ENCODE results near the gene SLC46A1. TPM values are rescaled to one million over a fixed set of nuclear protein-coding genes. Genes with fewer than 3 reads are reported as not detected.

The SLC46A1 gene
- total RNA-seq, 3 donors from 2014 or later = 11.2 to 22.7 (median 12.5) TPM

DNA sequence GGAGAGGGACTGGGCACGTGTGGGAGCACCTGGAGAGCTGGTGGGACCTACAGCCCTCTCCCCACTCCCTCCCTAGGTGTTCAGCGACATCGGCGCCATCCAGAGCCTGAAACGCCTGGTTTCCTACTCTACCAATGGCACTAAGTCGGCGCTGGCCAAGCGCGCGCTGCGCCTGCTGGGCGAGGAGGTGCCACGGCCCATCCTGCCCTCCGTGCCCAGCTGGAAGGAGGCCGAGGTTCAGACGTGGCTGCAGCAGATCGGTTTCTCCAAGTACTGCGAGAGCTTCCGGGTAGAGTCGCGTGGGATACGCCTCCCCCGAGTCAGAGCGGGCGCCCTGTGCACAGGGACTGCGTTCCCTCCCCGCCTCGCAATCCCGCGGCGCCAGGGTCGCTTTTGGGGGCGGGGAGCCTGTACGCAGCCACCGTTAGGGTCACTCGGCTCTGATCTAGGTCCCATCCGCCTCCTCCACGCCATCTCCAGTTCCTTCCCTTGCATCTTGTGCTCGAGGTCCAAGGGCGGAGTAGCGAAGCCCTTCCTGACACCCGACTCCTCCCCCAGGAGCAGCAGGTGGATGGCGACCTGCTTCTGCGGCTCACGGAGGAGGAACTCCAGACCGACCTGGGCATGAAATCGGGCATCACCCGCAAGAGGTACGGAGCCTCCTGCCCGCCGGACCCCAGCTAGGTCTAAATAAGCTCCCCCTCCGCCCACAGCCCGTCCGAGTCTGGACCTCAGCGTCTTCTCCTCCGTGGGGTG lies 21.6 kb downstream of the SLC46A1 start:
- no peaks in the 10 kb centered on the region for H3K27me3 ChIP-seq
- TF ChIP-seq POLR2AphosphoS5 (IDR thresholded peaks at IDR 0.05) = no peak
- TF ChIP-seq POLR2A (IDR thresholded peaks at IDR 0.05) = no peak
- no peak for TF ChIP-seq CTCF (IDR thresholded peaks at IDR 0.05)
- no peaks in the 10 kb centered on the region for H3K36me3 ChIP-seq
- DNase-seq (ENCODE audit: low spot score in 2 of 2) = no peak
- no peaks in the 10 kb centered on the region for H3K9me3 ChIP-seq
- intact Hi-C loops (cut with DNase I; ENCODE audit: low total_unique reads) = no loop called here
- peak overlapping the region; percentile 45 to 46 for H3K27ac ChIP-seq
- peak overlapping the region; percentile 41 to 57 (median 42) for H3K4me3 ChIP-seq
- H3K4me1 ChIP-seq = no peaks in the 10 kb centered on the region

GRCh38 chr17:28381141-28381825 lies 24.7 kb downstream of the SLC46A1 start:
- Histone ChIP-seq H3K4me1 (no peaks in the 10 kb centered on the region), H3K36me3 (no peaks in the 10 kb centered on the region), H3K9me3 (no peaks in the 10 kb centered on the region), H3K27ac (peak overlapping the region in 1 of 2 donors; percentile 74), H3K27me3 (no peaks in the 10 kb centered on the region), H3K4me3 (no peak overlapping the region)
- intact Hi-C loops (cut with DNase I; ENCODE audit: low total_unique reads) = no loop called here
- no peak for DNase-seq (ENCODE audit: low spot score in 2 of 2)
- TF ChIP-seq POLR2AphosphoS5 (IDR thresholded peaks at IDR 0.05) = no peak
- TF ChIP-seq CTCF (IDR thresholded peaks at IDR 0.05) = no peak
- TF ChIP-seq POLR2A (IDR thresholded peaks at IDR 0.05) = no peak

DNA sequence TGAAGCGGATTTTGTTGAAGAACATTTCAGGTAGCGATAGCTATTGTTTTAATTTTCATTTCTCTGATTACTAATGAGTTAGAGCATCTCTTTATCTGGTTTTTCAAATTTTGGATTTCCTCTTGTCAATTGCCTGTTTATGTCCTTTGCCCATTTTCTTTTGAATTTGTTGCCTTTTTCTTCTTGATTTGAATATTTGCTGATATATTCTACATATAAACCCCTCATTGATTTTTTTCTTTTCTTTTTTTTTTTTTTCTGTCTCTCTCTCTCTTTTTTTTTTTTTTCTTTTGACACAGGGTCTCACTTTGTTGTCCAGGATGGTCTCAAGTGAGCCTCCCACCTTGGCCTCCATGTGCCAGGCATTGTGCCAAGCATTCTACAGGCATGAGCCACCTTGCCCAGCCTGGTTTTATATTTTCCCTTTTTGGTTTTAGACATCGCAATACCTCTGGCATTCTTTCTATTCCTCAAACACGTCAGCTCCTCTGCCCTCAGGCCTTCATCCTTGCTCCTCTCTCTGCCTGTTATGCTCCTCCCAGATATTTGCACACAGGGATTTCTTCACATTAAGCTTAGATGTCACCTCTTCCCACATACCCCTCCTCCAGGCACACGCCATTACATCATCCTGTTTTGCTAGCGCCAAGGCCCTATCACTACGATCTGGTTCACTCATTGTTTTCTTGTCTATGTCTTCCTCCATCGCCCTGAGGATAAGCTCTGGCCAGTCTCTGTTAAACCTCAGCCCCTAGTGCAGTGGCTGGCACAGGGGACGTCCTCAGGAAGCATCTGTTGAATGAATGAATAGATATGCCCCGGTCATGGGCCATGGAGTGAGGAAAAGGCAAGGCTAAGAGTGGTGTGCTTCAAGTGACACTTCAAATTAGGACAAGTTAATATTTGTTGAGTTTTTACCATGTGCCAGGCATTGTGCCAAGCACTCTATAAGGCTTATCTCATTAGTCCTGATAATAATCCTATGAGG lies 25.9 kb downstream of the SLC46A1 start:
- DNase-seq (ENCODE audit: low spot score in 2 of 2) = peak in 1 of 2 donors; percentile 75
- no peaks in the 10 kb centered on the region for H3K27me3 ChIP-seq
- no peak overlapping the region for H3K4me3 ChIP-seq
- TF ChIP-seq CTCF (IDR thresholded peaks at IDR 0.05) (no peak), POLR2AphosphoS5 (IDR thresholded peaks at IDR 0.05) (peak in 2 of 3 donors; percentile 27 to 28)
- H3K36me3 ChIP-seq = no peaks in the 10 kb centered on the region
- intact Hi-C loops (cut with DNase I; ENCODE audit: low total_unique reads) = no loop called here
- H3K4me1 ChIP-seq = no peaks in the 10 kb centered on the region
- H3K27ac ChIP-seq = peak overlapping the region; percentile 66 to 74
- H3K9me3 ChIP-seq = no peaks in the 10 kb centered on the region

DNA sequence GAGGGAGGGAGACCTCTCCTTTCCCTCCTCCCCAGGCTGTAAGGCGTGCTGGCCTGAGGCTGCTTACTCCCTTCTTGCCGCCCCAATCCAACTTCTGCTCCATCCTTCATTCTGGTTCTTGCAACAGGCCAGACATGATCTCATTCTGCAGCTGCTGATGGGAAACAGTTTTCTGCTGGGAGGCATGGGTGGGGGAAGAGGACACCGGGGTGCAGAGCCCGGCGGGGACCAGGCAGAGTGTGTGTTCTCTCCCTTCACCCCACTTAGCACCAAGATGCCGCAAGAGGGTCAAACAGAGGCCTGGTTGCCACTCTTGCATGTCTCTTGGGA lies 33.1 kb downstream of the SLC46A1 start:
- Histone ChIP-seq H3K36me3 (no peaks in the 10 kb centered on the region), H3K4me1 (no peaks in the 10 kb centered on the region), H3K27ac (no peak overlapping the region), H3K4me3 (peak overlapping the region in 2 of 3 donors; percentile 58 to 85), H3K27me3 (no peaks in the 10 kb centered on the region), H3K9me3 (no peaks in the 10 kb centered on the region)
- TF ChIP-seq POLR2A (IDR thresholded peaks at IDR 0.05) (no peak), POLR2AphosphoS5 (IDR thresholded peaks at IDR 0.05) (no peak), CTCF (IDR thresholded peaks at IDR 0.05) (no peak)
- DNase-seq (ENCODE audit: low spot score in 2 of 2) = no peak
- intact Hi-C loops (cut with DNase I; ENCODE audit: low total_unique reads) = no loop called here
